HepG2 (cell line): ENCODE measurements around the gene RNASE7. TPM values are rescaled to one million over a fixed set of nuclear protein-coding genes. Genes with fewer than 3 reads are reported as not detected.
A peak's percentile ranks its signal among the peaks of the same experiment; 100 is the strongest.

ENCODE experiments used
- BORCS8-MEF2B ChIP-seq: sonication (generic); formaldehyde crosslinking; IDR thresholded peaks from 2 replicates; pipeline ENCODE4 v1.8.0; 2022; ENCODE audit warnings: mild to moderate bottlenecking, missing genetic modification reagents
- CTCF ChIP-seq: sonication (generic); formaldehyde crosslinking; IDR thresholded peaks from 2 replicates; pipeline ENCODE4 v1.5.0; 2020; ENCODE audit warnings: mild to moderate bottlenecking, missing genetic modification reagents, moderate library complexity
- GATAD2A ChIP-seq: IDR thresholded peaks from 2 replicates; pipeline ENCODE4 v1.6.1; 2016
- GMEB1 ChIP-seq: sonication (generic); formaldehyde crosslinking; IDR thresholded peaks from 2 replicates; pipeline ENCODE4 v1.5.1; 2020; ENCODE audit warnings: missing genetic modification reagents, mild to moderate bottlenecking, borderline replicate concordance
- HOXA3 ChIP-seq: sonication (generic); formaldehyde crosslinking; IDR thresholded peaks from 2 replicates; pipeline ENCODE4 v1.5.0; 2020; ENCODE audit warnings: missing genetic modification reagents
- ISL2 ChIP-seq: sonication (generic); formaldehyde crosslinking; IDR thresholded peaks from 2 replicates; pipeline ENCODE4 v1.5.0; 2020; ENCODE audit warnings: missing genetic modification reagents
- MAZ ChIP-seq, 2 experiments: sonication (generic) in 1 of 2; formaldehyde crosslinking in 1 of 2; IDR thresholded peaks; 2 replicates each; pipeline versions ENCODE4 v1.5.0 to v1.6.1; 2012 to 2020; ENCODE audit warnings: low read depth in 2 of 2, mild to moderate bottlenecking in 2 of 2, borderline replicate concordance in 1 of 2, improper control_type of control experiment in 1 of 2, low read length in 1 of 2, missing genetic modification reagents in 1 of 2, moderate library complexity in 1 of 2
- MTERF4 ChIP-seq: sonication (generic); formaldehyde crosslinking; IDR thresholded peaks from 2 replicates; pipeline ENCODE4 v1.8.0; 2023; ENCODE audit warnings: mild to moderate bottlenecking, missing genetic modification reagents
- NFKB2 ChIP-seq: sonication (generic); formaldehyde crosslinking; IDR thresholded peaks from 2 replicates; pipeline ENCODE4 v1.4.0; 2020; ENCODE audit warnings: missing genetic modification reagents, borderline replicate concordance
- NPAS2 ChIP-seq: sonication (generic); formaldehyde crosslinking; IDR thresholded peaks from 2 replicates; pipeline ENCODE4 v1.8.0; 2022; ENCODE audit warnings: mild to moderate bottlenecking, missing genetic modification reagents, borderline replicate concordance
- RXRB ChIP-seq: IDR thresholded peaks from 2 replicates; pipeline ENCODE4 v1.6.1; 2016; ENCODE audit warnings: borderline replicate concordance, missing genetic modification reagents, missing compliant biosample characterization
- TEAD2 ChIP-seq: sonication (generic); formaldehyde crosslinking; IDR thresholded peaks from 2 replicates; pipeline ENCODE4 v1.9.0; 2021; ENCODE audit warnings: missing genetic modification reagents
- U2AF1 ChIP-seq: fragments of 200-400 bp; formaldehyde crosslinking; optimal IDR thresholded peaks from 2 replicates; pipeline ENCODE3; 2017; ENCODE audit warnings: mild to moderate bottlenecking, low read depth, low read length
- ZEB1 ChIP-seq: IDR thresholded peaks from 2 replicates; pipeline ENCODE4 v1.6.1; 2012; ENCODE audit warnings: mild to moderate bottlenecking, low read depth, inconsistent platforms; ENCODE audit not compliant: insufficient replicate concordance
- ZMYM4 ChIP-seq: sonication (generic); formaldehyde crosslinking; IDR thresholded peaks from 2 replicates; pipeline ENCODE4 v1.8.1; 2023; ENCODE audit warnings: mild to moderate bottlenecking, missing genetic modification reagents
- ZNF180 ChIP-seq: sonication (generic); formaldehyde crosslinking; IDR thresholded peaks from 2 replicates; pipeline ENCODE4 v1.4.0; 2020; ENCODE audit warnings: low read depth, missing genetic modification reagents, borderline replicate concordance
- ZNF563 ChIP-seq: sonication (generic); formaldehyde crosslinking; IDR thresholded peaks from 2 replicates; pipeline ENCODE4 v1.8.0; 2022; ENCODE audit warnings: mild to moderate bottlenecking, moderate library complexity, missing genetic modification reagents
- ZNF687 ChIP-seq: sonication (generic); formaldehyde crosslinking; IDR thresholded peaks from 2 replicates; pipeline ENCODE4 v1.5.1; 2020; ENCODE audit warnings: mild to moderate bottlenecking, missing genetic modification reagents, moderate library complexity
- ZNF7 ChIP-seq: IDR thresholded peaks from 2 replicates; pipeline ENCODE4 v1.6.1; 2016; ENCODE audit warnings: missing biosample characterization, missing genetic modification reagents
- ZNF850 ChIP-seq: sonication (generic); formaldehyde crosslinking; conservative IDR thresholded peaks from 2 replicates; pipeline ENCODE4 v1.9.0; 2021; ENCODE audit warnings: mild to moderate bottlenecking, missing genetic modification reagents
- polyA plus RNA-seq, 8 experiments: library from polyadenylated mRNA; depleted of rRNA in 3 of 8; stranded (reverse) in 7 of 8; unstranded in 1 of 8; fragments of >200 nt; fragmentation: Illumina TruSeq in 4 of 8; extraction: Trizol in 4 of 8; gene quantifications; 2 replicates each; pipeline versions ENCODE4 v1.2.1 to v1.2.3, GENCODE V29; 2011 to 2016; ENCODE audit warnings: low read depth in 4 of 8, missing spikeins in 1 of 8, mixed read lengths in 1 of 8; ENCODE audit not compliant: insufficient read depth in 1 of 8
- total RNA-seq, 5 experiments: library from RNA; depleted of rRNA; stranded (reverse); fragments of >200 nt; fragmentation: Illumina TruSeq; extraction: Trizol; gene quantifications; 2 replicates each; pipeline ENCODE4 v1.2.3, GENCODE V29; 2016; ENCODE audit warnings: low read depth in 1 of 5

Gene RNASE7
- total and polyA plus RNA-seq, 2 of the 13 experiments (the other 11 are each of a cell fraction or from before 2014, with no cell fraction given): 0.04 TPM; not detected in 1

GRCh38 chr14:21024585-21025370, 17.4 kb upstream of the RNASE7 start, which contains the start of gene NDRG2 (continued):
- peak; percentile 82 for TF ChIP-seq HOXA3 (CRISPR knock-in tag)
- peak; percentile 69 for TF ChIP-seq ZNF563 (CRISPR knock-in tag)
- TF ChIP-seq GATAD2A: peak; percentile 46; the same call in 1 of the 2 replicates
- peak; percentile 79 for TF ChIP-seq ISL2 (CRISPR knock-in tag)
- TF ChIP-seq CTCF (CRISPR knock-in tag): peak; percentile 7; the same call in 1 of the 2 replicates
- peak; percentile 51; the same call in 1 of the 2 replicates for TF ChIP-seq RXRB (CRISPR knock-in tag)
- no peak for TF ChIP-seq TEAD2 (CRISPR knock-in tag)
- no peak for TF ChIP-seq ZEB1
- peak; percentile 61; the same call in 1 of the 2 replicates for TF ChIP-seq NFKB2 (CRISPR knock-in tag)
- no peak for TF ChIP-seq MAZ (IDR thresholded peaks at IDR 0.05; ENCODE audit: borderline replicate concordance, low read depth, low read length)
- peak; percentile 64 for TF ChIP-seq MAZ (CRISPR knock-in tag; IDR thresholded peaks at IDR 0.05; ENCODE audit: low read depth)
- peak; percentile 88 for TF ChIP-seq ZNF687 (CRISPR knock-in tag)
- peak; percentile 82; the same call in 1 of the 2 replicates for TF ChIP-seq MTERF4 (CRISPR knock-in tag)
- TF ChIP-seq GMEB1 (CRISPR knock-in tag): no peak
- TF ChIP-seq BORCS8-MEF2B (CRISPR knock-in tag): no peak; the same call in 1 of the 2 replicates
- TF ChIP-seq ZMYM4 (CRISPR knock-in tag): no peak; the same call in 1 of the 2 replicates
- TF ChIP-seq NPAS2: no peak
- TF ChIP-seq ZNF7 (CRISPR knock-in tag): no peak
- TF ChIP-seq U2AF1: no peak
- TF ChIP-seq ZNF180 (CRISPR knock-in tag): no peak
- TF ChIP-seq ZNF850: no peak
